C4-2B (cell line): Measurements from ENCODE around the gene WWOX.

Experiments
- ZFX ChIP-seq: fragments of 450-650 bp; IDR thresholded peaks from 2 replicates; pipeline ENCODE4 v1.6.1; 2017
- TF ChIP-seq, protein P1 (sequence below): fragments of 450-650 bp; conservative IDR thresholded peaks from 2 replicates; pipeline ENCODE4 v1.5.1; 2017; ENCODE audit warnings: mild to moderate bottlenecking

DNA sequence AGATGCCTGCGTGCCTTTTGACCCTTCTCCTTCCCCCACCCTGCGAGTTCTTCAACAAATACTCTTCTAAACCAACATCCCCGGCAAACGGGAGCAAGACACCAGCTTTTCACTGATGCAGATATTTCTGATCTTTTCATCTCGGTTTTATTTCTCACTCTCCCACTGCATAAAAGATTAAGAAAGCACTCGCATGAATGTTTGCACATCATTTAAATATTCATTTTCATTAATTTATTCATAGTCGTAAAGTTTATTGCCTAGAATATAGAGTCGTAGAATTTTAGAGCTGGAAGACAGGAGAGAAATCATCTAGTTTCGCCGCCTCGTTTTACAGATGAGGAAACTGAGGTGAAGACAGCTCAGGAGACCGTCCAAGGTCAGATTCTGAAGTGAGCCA, 1013.0 kb downstream of the WWOX start:
- TF ChIP-seq, protein P1, sequence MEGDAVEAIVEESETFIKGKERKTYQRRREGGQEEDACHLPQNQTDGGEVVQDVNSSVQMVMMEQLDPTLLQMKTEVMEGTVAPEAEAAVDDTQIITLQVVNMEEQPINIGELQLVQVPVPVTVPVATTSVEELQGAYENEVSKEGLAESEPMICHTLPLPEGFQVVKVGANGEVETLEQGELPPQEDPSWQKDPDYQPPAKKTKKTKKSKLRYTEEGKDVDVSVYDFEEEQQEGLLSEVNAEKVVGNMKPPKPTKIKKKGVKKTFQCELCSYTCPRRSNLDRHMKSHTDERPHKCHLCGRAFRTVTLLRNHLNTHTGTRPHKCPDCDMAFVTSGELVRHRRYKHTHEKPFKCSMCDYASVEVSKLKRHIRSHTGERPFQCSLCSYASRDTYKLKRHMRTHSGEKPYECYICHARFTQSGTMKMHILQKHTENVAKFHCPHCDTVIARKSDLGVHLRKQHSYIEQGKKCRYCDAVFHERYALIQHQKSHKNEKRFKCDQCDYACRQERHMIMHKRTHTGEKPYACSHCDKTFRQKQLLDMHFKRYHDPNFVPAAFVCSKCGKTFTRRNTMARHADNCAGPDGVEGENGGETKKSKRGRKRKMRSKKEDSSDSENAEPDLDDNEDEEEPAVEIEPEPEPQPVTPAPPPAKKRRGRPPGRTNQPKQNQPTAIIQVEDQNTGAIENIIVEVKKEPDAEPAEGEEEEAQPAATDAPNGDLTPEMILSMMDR = no peak
- no peak for TF ChIP-seq ZFX
